Measurements from ENCODE around the gene PROKR1.

The PROKR1 gene

DNA sequence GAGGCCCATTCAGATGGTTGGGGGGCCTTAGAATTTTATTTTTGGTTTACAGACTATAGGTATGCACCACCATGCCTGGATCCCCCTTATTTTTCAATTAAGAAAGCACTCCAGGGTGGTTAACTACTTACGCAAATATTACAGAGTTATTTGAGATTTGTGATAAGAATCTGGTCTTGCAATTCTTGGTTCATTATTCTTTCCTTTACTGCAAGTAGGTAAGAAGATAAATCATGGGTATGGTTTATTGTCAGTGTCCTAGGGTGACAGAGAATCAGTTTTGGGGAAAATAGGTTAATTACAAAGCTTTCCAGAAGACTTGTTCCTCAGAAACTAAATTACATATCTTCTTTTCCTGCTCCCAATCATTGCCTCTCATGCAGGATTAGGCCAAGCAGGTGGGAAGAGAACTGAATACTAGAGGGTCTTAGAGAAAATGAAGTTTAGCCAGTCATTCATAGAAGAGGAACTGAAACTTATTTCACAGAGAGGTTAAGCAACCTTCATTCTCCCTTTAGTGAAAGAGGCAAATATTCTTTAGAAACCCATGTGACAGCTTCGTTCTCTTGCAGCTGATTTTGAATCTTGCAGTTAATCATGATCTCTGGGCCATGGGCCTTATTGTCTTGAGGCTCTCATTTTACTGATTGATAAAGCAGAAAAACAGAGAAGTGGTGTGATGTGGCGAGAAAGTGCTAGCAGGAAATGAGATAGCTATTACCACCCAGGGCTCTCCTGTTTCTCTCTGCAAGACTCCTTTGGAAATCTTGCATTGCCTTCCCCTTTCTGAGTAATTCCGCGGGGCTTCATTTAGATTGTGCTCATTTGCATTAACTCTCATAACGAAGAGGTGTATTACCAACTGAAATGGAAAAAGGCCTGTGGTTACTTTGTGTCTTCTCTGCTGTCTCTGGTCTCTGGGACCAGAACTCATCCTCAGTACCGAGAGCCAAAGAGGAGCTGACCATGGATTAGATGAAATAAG lies 46.5 kb downstream of the PROKR1 start:
- Histone ChIP-seq H3K9ac (ENCODE audit: low read depth, low read length) (no peak overlapping the region), H3K4me3 (ENCODE audit: low read depth in 1 of 2, low read length in 2 of 2) (no peak overlapping the region), H3K36me3 (ENCODE audit: insufficient read depth, low read length) (no peaks in the 10 kb centered on the region), H4K20me1 (ENCODE audit: insufficient read depth, low read length) (no peaks in the 10 kb centered on the region), H3K79me2 (ENCODE audit: insufficient read depth, low read length) (no peaks in the 10 kb centered on the region), H3K4me2 (ENCODE audit: insufficient read depth, low read length) (no peak overlapping the region), H3K9me3 (ENCODE audit: insufficient read depth, low read length, severe bottlenecking) (no peaks in the 10 kb centered on the region), H3K4me1 (ENCODE audit: insufficient read depth, low read length) (no peaks in the 10 kb centered on the region), H2AFZ (ENCODE audit: low read depth, low read length) (no peak overlapping the region), H3K27ac (ENCODE audit: low read length) (no peak overlapping the region), H3K27me3 (ENCODE audit: insufficient read depth, low read length, poor library complexity) (no peaks in the 10 kb centered on the region)
- ATAC-seq (ENCODE audit: insufficient read depth, low read depth) (no peak), DNase-seq (no peak)
- TF ChIP-seq, protein P1, sequence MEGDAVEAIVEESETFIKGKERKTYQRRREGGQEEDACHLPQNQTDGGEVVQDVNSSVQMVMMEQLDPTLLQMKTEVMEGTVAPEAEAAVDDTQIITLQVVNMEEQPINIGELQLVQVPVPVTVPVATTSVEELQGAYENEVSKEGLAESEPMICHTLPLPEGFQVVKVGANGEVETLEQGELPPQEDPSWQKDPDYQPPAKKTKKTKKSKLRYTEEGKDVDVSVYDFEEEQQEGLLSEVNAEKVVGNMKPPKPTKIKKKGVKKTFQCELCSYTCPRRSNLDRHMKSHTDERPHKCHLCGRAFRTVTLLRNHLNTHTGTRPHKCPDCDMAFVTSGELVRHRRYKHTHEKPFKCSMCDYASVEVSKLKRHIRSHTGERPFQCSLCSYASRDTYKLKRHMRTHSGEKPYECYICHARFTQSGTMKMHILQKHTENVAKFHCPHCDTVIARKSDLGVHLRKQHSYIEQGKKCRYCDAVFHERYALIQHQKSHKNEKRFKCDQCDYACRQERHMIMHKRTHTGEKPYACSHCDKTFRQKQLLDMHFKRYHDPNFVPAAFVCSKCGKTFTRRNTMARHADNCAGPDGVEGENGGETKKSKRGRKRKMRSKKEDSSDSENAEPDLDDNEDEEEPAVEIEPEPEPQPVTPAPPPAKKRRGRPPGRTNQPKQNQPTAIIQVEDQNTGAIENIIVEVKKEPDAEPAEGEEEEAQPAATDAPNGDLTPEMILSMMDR (IDR thresholded peaks at IDR 0.05; ENCODE audit: borderline replicate concordance, extremely low read depth, low read length, poor library complexity, severe bottlenecking) = no peak
- no peak for TF ChIP-seq EZH2 (IDR thresholded peaks at IDR 0.05; ENCODE audit: borderline replicate concordance, low read depth, low read length, severe bottlenecking)

GRCh38 chr2:68690851-68691250 lies 47.5 kb downstream of the PROKR1 start:
- Histone ChIP-seq H3K36me3 (ENCODE audit: insufficient read depth, low read length) (no peaks in the 10 kb centered on the region), H3K27ac (ENCODE audit: low read length) (no peak overlapping the region), H3K27me3 (ENCODE audit: insufficient read depth, low read length, poor library complexity) (no peaks in the 10 kb centered on the region), H3K79me2 (ENCODE audit: insufficient read depth, low read length) (no peaks in the 10 kb centered on the region), H4K20me1 (ENCODE audit: insufficient read depth, low read length) (no peaks in the 10 kb centered on the region), H3K9me3 (ENCODE audit: insufficient read depth, low read length, severe bottlenecking) (no peaks in the 10 kb centered on the region), H3K9ac (ENCODE audit: low read depth, low read length) (no peak overlapping the region), H3K4me3 (ENCODE audit: low read depth in 1 of 2, low read length in 2 of 2) (no peak overlapping the region), H2AFZ (ENCODE audit: low read depth, low read length) (no peak overlapping the region), H3K4me2 (ENCODE audit: insufficient read depth, low read length) (no peak overlapping the region), H3K4me1 (ENCODE audit: insufficient read depth, low read length) (no peaks in the 10 kb centered on the region)
- DNase-seq = no peak
- TF ChIP-seq, protein P1 (IDR thresholded peaks at IDR 0.05; ENCODE audit: borderline replicate concordance, extremely low read depth, low read length, poor library complexity, severe bottlenecking) = no peak
- no peak for TF ChIP-seq EZH2 (IDR thresholded peaks at IDR 0.05; ENCODE audit: borderline replicate concordance, low read depth, low read length, severe bottlenecking)
- no peak for ATAC-seq (ENCODE audit: insufficient read depth, low read depth)

GRCh38 chr2:68692511-68692910 lies 49.1 kb downstream of the PROKR1 start:
- Histone ChIP-seq H3K4me3 (ENCODE audit: low read depth in 1 of 2, low read length in 2 of 2) (no peak overlapping the region), H3K27me3 (ENCODE audit: insufficient read depth, low read length, poor library complexity) (no peaks in the 10 kb centered on the region), H3K4me2 (ENCODE audit: insufficient read depth, low read length) (no peak overlapping the region), H3K36me3 (ENCODE audit: insufficient read depth, low read length) (no peaks in the 10 kb centered on the region), H3K27ac (ENCODE audit: low read length) (no peak overlapping the region), H3K9ac (ENCODE audit: low read depth, low read length) (no peak overlapping the region), H4K20me1 (ENCODE audit: insufficient read depth, low read length) (no peaks in the 10 kb centered on the region), H3K9me3 (ENCODE audit: insufficient read depth, low read length, severe bottlenecking) (peaks cover 3% of the 10 kb centered on the region), H3K4me1 (ENCODE audit: insufficient read depth, low read length) (no peaks in the 10 kb centered on the region), H2AFZ (ENCODE audit: low read depth, low read length) (no peak overlapping the region), H3K79me2 (ENCODE audit: insufficient read depth, low read length) (no peaks in the 10 kb centered on the region)
- DNase-seq = no peak
- TF ChIP-seq, protein P1 (IDR thresholded peaks at IDR 0.05; ENCODE audit: borderline replicate concordance, extremely low read depth, low read length, poor library complexity, severe bottlenecking) = no peak
- no peak for TF ChIP-seq EZH2 (IDR thresholded peaks at IDR 0.05; ENCODE audit: borderline replicate concordance, low read depth, low read length, severe bottlenecking)
- no peak for ATAC-seq (ENCODE audit: insufficient read depth, low read depth)
